ENCODE measurements around the gene LRRK2.
"Not testable (repeated sequence)": the region's sequence is repeated elsewhere in the genome, so short reads cannot be mapped to it uniquely, and the experiment has no call there.

LRRK2 gene

DNA sequence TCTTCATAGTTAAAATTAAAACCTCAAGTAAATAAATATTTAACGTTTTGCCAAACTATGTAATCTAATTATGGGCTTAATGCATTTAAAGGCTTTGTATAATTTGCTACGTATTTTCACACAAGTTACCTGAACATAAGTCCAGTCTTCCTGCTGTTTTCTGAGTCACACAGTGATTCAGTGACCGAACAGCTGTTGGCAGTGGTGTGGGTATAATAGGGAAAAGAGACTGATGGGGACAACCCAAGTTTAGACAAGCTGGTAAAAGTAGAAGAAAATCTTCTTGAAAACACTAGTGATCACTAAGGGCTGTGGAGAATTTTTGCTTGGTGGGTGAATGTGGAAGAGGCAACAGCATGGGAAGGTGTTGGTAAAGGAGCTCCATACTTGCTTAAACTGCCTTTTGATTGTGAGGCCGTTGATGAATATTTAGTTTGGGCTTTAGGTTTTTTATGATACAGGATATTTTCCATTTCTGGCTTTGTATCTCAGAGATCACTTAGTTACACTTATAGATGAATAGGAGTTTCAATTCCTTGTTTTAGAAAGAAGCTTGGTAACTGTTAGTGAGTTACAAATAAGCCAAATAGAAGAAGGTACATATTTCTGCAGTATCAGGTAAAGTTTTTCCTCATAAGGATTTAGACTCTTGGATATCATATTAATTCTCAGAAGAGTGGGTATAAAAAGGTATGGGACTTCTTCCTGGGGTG, 23.9 kb downstream of the LRRK2 start:
- no peak for DNase-seq (ENCODE audit: low read depth)

DNA sequence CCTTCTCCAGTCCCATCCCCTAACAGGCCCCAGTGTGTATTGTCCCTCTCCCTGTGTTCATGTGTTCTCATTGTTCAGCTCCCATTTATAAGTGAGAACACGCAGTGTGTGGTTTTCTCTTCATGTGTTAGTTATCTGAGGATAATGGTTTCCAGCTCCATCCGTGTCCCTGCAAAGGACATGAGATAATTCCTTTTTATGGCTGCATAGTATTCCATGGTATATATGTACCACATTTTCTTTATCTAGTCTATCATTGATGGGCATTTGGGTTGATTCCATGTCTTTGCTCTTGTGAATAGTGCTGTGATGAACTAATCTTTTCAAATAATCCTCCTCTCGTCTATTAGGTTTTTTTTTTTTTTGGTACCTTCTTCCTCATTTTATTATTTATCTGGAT, 25.9 kb downstream of the LRRK2 start:
- DNase-seq (ENCODE audit: low read depth): not testable (repeated sequence)

DNA sequence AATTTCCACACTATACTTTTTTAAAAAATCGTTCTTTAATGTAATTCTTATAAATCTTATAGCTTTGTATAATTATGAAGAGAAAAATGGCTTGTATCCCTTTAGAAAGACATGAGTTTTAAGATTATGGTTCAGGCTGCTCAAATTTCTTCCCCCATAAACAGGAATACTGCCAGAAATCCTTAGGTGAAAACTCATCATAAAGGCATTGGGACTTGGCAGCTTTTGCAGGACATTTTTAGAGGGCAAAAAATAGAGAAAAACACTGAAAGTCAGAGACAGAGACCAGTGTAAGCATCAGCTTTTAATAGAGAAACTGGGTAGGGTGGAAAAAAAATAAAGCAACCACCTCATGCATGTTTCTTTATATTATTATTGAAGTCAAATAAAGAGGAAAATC, 29.1 kb downstream of the LRRK2 start:
- no peak for DNase-seq (ENCODE audit: low read depth)

DNA sequence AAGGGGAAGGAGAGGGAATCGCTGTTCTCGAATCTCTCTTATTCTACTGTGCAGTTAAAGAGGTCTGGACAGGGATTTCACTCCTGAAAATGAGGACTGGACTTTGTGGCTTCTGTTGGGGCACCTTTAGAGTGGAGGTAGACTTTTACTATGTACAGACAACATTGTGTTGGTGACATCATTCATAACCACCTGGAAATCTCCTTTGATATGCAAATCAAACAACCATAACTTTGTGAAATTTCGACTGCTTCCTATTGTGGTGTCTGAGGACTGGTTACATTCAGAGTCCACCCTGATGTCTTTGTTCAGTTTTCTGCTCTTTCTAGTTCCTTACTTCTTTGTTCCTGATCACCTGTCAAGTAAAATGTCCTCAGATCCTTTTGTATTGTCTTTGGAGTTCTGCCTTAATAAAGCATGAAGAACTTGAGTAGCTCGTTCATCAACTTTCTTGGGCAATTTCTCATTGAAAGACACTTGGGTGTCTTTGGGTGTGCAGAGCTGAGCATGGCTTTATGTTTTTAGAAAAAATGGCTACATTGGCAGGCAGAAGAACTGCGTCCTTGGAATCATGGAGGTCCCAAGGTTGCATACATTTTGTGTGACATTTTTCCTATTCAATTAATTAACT, 29.8 kb downstream of the LRRK2 start:
- DNase-seq (ENCODE audit: low read depth): no peak

DNA sequence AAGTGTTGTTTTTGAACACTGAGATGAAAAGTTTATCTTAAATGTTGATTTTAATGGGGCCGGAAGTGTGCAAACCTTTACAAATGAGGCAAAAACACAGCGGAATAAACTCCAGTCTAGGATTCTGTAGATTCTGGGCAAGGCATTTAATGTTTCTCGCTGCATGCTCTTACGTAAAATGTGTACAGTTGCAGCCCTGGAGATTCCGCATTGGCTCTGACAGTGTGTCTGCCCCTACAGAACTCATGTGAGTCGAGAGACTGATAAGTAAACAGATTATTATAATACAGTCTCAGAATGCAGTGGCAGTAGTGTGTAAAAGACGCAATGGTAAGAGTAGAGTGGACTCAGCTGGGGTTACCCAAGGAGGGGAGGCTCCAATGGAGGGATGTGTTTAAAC, 33.6 kb downstream of the LRRK2 start:
- no peak for DNase-seq (ENCODE audit: low read depth)

DNA sequence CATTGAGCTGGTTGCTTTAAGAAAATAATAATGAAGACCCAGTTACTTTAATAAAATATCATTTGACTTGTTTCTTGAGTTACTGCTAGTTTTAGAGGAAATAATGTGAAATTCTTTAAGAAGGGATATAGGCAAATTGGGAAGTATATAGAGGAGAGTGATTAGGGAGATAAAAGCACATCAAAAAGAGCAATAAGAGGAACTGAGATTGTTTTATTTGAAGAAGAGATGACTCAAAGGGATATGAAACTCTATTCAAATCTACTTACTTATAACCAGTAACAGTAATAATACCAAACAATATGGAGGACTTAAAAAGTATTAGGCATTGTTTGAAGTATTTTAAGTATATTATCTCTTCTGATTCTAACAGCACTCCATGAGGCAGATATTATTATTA, 37.1 kb downstream of the LRRK2 start:
- no peak for DNase-seq (ENCODE audit: low read depth)

DNA sequence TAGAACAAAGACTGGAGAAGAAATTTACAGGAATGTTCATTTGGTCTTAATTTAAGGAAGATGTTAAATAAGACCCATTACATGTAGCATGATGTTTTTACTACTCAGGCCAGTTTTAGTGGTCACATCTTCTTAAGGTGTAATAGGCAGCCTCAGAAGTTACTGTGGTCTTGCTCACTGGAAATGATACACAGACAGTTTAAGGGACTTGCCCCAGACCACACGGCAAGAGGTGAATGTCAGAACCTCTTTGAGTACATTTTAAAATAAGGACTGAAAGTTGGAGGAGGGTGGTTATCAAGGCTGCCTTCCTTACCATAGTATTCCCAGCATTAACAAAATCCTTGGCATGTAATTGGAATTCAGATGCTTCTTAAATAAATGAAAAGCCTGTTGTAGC, 37.9 kb downstream of the LRRK2 start:
- DNase-seq (ENCODE audit: low read depth): no peak

DNA sequence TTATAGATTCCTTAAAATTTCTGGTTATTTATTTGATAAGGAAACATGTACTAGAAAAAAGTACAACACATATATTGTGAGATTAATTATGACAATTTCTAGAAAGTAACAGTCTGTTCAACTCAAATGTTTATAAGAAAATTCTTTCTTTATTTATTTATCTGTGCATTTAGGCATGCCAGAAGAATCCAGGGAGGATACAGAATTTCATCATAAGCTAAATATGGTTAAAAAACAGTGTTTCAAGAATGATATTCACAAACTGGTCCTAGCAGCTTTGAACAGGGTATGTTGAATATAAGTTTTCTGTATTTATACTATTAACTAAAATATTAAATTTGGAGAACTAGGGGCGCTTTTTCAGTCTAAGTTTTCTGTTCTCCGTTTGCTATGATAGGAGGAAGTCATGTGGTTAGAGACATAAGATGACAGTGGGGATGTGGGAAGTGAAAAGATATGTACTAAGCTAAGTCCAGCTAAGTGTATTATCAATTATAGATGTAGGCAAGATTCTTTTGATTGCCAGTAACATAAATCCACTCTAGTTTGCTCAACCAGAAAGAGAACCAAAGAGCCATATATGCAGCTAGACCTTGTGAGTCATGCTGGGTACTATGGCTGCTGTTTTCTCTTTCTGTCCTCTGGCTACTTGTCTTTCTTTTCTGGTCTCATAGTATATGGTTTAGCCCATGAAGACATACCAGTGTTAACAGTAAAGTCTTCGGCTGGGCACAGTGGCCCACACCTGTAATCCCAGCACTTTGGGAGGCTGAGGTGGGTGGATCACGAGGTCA, 39.0 kb downstream of the LRRK2 start:
- DNase-seq (ENCODE audit: low read depth): no peak

DNA sequence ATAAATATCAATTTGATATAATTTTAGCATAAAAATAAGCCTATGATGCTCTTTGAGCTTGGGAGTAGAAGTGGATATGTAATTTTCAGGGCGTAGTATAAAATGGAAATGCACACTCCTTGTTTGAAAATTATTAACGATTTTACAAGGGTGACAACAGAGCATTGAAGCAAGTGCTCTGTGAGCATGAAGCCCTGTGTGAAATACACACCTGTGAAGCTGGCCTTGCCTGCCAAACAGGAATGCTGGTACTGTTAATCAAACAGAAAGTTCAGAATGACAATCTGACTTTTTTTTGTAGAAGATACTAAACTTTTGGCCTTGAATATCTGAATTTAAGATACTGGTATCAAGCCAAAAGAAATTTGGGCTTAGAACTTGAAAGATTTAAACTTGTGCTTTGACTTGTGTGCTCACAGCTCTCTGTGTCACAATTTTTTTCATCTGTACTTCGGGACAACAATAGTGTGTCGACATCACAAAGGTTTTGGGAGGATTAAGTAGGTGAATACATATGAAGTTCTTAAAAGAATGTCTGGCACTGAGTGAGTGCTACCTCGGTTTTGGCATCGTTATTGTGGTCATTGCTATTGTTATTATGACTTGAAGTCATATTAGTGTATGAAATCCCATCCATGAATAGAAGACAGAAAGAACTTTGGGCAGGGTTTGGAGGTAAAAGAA, 47.3 kb downstream of the LRRK2 start:
- DNase-seq (ENCODE audit: low read depth): no peak

DNA sequence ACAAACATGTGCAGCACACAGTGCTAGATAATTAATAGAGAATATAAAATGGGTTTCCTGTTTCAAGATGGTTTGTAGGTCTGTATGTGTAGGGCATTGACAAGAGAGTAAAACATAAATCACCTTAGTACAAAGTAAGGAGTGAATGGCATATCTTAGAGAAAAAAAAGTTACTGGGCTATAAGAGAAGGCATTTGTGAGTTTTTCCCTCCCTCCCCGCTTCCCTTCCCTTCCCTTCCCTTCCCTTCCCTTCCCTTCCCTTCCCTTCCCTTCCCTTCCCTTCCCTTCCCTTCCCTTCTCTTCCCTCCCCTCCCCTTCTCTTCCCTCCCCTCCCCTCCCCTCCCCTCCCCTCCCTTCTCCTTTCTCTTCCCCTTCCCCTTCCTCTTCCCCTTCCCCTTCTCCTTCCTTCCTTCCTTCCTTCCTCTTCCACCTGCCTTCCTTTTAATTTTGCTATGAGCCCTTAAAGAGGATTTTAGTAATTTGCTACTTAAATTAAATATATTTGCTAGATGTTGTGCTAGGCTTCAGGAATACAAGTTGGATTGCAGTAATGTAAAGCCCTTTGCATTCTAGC, 57.1 kb downstream of the LRRK2 start:
- DNase-seq (ENCODE audit: low read depth): no peak

DNA sequence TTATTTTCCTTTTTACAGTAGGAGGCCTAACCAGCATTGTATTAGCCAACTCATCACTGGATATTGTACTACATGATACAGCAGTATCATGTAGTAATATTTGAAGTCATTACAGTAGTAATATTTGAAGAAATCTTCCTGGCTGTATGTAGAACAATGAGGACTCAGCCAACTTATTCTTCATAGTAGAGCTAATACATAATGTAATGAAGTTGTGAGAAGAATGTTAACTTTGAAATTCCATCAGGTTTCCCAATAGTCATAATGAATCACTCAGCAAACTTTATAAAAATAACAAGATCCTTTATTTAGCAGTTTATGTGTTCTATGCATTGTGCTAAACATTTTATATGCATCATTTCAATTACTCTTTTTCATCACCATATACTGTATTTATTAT, 61.8 kb downstream of the LRRK2 start:
- no peak for DNase-seq (ENCODE audit: low read depth)

DNA sequence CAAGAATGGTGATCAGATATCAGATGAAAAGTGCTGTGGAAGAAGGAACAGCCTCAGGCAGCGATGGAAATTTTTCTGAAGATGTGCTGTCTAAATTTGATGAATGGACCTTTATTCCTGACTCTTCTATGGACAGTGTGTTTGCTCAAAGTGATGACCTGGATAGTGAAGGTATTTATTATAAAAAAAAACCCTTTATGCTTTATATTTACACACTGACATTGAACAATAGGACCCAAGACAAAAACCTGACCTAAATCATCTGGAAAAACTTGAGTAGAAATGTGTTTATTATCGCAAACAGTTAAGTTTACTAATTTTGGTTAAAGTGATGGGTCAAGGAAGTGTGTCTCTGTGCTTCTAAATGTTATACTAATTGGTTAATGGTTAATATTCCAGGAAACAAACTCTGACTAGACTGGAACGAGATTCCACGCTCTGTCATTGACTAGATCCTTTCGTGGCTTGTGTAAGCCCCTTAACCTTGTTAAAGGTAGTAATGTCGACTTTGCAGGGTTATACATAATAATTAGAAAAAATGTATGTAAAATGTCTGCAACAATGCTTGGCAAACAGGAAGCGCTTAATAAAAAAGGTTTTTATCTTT, 62.7 kb downstream of the LRRK2 start:
- no peak for DNase-seq (ENCODE audit: low read depth)

DNA sequence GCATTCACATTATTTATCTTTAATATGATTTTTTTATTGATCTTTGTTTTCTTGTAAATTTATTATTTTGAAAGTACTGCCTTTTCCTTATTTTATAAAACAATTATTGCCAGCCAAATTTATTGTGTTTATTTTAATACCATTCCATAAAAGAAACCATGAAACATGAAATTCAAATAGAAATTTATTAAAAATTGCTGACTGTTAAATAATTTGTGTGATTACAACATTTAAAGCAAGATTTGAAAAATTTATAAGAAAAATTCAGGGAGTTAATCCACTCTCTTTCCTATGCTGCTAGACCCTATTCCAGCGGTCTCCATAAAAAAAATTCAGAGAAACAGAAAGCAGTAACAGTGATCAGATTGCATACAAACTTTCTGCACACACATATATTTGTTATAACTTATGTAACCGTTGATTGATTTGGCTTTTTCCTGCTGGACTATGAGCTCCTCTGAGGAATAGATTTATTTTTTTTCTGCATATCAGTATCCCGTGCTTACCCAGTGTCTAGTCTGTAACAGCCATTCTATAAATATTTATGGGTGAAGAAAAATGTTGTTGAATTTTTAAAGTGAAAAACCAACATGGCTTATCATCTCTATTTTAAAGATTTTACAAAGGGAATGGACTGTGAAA, 68.1 kb downstream of the LRRK2 start:
- DNase-seq (ENCODE audit: low read depth): no peak

DNA sequence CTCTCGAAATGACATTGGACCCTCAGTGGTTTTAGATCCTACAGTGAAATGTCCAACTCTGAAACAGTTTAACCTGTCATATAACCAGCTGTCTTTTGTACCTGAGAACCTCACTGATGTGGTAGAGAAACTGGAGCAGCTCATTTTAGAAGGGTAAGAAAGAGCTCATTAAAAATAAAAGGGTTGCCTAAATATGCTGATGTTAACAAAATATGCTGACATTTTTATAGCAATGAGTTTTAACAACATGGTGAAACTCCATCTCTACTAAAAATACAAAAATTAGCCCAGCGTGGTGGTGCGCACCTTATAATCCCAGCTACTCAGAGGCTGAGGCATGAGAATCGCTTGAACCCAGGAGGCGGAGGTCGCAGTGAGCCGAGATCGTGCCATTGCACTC, 73.5 kb downstream of the LRRK2 start:
- DNase-seq (ENCODE audit: low read depth): no peak

DNA sequence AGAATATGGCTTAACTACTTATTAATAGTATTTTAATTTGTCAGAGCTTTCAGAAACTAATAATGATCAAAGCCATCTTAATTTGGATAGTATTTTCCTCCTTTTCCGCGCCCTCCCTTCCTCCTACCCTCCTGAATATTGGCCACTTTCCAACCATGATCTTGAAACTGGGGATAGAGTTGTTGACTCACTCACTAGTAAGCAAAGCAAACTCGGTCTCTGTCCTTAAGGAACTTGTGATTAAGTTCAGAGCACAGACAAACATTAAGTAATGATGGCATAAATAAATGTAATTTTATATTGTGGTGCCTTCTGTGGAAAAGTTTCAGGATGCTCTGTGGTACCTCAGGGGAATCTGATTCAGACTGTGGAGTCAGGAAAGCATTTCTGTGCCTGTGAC, 75.7 kb downstream of the LRRK2 start:
- no peak for DNase-seq (ENCODE audit: low read depth)

DNA sequence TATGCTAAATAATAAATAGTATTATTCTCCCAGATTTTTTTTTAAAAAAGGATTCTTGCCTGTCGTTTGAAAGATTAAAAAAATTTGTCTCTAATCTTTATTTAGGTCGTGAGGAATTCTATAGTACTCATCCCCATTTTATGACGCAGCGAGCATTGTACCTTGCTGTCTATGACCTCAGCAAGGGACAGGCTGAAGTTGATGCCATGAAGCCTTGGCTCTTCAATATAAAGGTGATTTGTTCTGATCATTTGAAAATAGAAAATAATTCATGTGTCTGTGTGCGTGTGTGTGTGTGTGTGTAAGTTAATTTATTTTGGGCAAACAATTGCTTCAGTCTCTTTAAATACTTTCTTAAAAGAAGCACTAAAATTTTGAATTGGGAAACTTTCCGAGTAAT, 84.2 kb downstream of the LRRK2 start:
- no peak for DNase-seq (ENCODE audit: low read depth)

DNA sequence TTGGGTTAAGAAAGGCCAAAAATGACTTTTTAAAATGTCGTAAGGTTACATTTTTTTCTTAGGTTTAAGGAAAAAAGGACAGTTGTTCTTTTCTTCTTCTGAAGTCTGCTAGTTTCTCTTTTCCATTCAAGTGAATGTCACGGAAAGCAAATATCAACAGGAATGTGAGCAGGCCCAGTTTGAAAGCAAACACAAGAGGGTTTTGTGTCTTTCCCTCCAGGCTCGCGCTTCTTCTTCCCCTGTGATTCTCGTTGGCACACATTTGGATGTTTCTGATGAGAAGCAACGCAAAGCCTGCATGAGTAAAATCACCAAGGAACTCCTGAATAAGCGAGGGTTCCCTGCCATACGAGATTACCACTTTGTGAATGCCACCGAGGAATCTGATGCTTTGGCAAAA, 85.4 kb downstream of the LRRK2 start:
- DNase-seq (ENCODE audit: low read depth): no peak

DNA sequence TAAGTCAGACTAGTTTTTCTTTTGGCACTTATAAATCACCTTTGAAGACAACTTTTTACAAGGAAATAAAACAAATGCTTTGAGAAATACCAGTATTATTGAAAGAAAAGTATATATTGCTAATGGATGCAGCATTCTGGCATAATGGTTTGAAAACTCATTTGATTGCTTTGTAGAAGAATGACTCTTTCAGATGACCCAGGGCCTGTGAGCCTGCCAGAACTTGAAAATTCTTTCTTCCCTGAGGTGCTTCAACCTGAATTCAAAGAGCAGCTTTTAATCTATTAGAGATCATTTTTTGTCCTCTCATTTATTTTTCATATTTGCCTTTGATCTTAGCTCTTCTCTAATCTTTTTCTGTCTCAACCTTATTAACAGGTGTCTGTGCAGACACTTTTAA, 87.4 kb downstream of the LRRK2 start:
- DNase-seq (ENCODE audit: low read depth): no peak

DNA sequence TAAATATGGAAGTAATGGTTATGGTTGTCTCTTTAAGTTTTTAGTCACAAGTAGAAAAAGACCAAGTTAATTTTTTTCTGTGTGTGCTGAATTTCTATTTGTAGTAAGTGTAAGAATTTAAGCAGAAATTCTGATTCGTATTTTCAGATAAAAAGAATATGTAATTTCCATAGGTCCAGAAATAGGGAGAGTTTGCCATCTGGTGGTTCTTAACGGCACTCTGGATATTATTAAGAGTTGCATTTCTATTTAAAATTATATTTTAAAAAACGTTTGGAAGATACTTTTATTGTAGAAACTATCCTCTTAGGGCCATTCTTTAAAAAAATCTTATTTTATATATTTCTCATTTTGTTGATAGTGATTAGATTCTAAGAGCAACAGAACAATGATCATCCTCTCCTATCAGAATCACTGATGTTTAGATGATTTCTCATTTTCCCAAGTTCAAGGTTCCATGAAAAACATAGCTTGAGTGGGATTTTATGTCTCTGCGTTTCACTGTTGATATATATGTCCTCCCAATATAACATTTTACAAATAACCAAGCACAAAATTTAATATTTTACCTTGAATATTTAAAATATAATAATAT, 88.3 kb downstream of the LRRK2 start:
- DNase-seq (ENCODE audit: low read depth): no peak

DNA sequence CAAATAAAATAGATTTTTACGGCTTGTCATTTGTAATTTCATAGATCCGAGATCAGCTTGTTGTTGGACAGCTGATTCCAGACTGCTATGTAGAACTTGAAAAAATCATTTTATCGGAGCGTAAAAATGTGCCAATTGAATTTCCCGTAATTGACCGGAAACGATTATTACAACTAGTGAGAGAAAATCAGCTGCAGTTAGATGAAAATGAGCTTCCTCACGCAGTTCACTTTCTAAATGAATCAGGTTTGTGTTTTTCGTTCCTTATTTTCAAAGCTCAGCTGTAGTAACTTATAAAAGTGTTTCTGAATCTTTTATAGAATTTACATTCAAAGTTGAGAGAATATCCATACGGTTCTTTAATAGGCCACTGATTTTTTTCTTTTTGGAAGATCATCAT, 89.1 kb downstream of the LRRK2 start:
- no peak for DNase-seq (ENCODE audit: low read depth)

DNA sequence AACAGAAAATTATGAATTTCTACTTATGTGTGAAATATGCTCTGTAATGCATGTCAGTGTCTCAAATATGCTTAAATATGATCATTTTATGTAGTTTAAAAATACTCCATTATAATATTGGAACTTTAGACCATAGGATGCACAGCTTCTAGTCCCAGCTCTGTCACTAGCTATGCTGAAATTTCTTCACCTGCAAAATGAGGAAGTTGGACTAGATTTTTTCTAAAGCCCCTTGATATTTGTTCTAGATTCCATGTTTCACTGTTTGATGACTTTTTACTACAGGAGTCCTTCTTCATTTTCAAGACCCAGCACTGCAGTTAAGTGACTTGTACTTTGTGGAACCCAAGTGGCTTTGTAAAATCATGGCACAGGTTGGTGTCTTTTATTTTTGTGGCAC, 90.1 kb downstream of the LRRK2 start:
- DNase-seq (ENCODE audit: low read depth): no peak
